Measurements from ENCODE around the gene SRRM5. TPM values are rescaled to one million over a fixed set of nuclear protein-coding genes. Genes with fewer than 3 reads are reported as not detected.

The SRRM5 gene
- total and polyA plus RNA-seq, 2 of the 13 experiments (the other 11 are each of a cell fraction or from before 2014, with no cell fraction given): 0.11 to 0.16 TPM

DNA sequence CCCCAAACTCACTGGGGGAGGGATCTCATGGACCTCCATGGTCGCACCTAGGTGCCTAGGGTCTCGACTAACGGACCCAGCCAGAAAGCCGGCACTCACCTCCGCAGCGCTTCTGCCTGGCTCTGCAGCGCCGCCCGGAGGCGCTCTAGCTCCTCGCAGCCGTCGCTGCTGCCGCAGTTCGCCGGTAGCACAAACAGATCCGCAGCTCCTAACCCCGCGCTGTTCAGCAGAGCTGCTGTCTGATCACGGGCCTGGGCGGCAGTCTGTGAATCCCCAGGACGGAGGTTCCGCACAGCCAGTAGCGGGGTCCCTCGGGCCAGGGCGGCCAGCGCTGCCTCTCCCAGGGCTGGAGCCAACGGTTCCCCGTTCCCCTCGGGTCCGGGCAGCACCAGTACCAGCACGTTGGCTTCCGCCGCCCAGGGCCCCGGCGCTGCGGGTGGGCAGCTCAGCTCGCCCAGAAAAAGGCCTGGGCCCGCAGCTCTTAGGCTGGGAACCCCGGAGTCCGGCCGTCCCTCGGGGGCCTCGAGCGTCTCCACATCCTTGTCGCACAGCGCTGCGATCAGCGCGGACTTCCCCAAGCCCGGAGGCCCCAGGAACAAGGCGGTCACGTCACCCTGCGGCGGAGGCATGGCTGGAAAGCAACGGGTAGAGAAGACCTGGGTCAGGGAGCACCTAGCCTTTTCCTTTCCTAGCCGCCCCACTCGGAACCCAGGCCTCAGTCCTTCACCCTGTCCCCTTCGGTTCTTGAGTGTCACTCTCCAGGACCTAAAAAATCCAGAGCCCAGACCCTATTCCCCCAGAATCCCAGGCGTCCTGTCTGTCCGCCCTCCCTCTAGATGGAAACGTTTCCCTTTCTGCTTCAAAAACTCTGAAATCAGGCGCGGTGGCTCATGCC lies 16.9 kb upstream of the SRRM5 start (continued):
- TF ChIP-seq, protein P1, sequence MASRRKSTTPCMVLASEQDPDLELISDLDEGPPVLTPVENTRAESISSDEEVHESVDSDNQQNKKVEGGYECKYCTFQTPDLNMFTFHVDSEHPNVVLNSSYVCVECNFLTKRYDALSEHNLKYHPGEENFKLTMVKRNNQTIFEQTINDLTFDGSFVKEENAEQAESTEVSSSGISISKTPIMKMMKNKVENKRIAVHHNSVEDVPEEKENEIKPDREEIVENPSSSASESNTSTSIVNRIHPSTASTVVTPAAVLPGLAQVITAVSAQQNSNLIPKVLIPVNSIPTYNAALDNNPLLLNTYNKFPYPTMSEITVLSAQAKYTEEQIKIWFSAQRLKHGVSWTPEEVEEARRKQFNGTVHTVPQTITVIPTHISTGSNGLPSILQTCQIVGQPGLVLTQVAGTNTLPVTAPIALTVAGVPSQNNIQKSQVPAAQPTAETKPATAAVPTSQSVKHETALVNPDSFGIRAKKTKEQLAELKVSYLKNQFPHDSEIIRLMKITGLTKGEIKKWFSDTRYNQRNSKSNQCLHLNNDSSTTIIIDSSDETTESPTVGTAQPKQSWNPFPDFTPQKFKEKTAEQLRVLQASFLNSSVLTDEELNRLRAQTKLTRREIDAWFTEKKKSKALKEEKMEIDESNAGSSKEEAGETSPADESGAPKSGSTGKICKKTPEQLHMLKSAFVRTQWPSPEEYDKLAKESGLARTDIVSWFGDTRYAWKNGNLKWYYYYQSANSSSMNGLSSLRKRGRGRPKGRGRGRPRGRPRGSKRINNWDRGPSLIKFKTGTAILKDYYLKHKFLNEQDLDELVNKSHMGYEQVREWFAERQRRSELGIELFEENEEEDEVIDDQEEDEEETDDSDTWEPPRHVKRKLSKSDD (CRISPR knock-in tag; IDR thresholded peaks at IDR 0.05; ENCODE audit: low read depth): no peak
- no peak for TF ChIP-seq FOXA3 (CRISPR knock-in tag; IDR thresholded peaks at IDR 0.05)
- TF ChIP-seq, protein P2, sequence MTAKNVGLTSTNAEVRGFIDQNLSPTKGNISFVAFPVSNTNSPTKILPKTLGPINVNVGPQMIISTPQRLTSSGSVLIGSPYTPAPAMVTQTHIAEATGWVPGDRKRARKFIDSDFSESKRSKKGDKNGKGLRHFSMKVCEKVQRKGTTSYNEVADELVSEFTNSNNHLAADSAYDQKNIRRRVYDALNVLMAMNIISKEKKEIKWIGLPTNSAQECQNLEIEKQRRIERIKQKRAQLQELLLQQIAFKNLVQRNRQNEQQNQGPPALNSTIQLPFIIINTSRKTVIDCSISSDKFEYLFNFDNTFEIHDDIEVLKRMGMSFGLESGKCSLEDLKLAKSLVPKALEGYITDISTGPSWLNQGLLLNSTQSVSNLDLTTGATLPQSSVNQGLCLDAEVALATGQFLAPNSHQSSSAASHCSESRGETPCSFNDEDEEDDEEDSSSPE (CRISPR knock-in tag; IDR thresholded peaks at IDR 0.05): no peak
- TF ChIP-seq, protein P3, sequence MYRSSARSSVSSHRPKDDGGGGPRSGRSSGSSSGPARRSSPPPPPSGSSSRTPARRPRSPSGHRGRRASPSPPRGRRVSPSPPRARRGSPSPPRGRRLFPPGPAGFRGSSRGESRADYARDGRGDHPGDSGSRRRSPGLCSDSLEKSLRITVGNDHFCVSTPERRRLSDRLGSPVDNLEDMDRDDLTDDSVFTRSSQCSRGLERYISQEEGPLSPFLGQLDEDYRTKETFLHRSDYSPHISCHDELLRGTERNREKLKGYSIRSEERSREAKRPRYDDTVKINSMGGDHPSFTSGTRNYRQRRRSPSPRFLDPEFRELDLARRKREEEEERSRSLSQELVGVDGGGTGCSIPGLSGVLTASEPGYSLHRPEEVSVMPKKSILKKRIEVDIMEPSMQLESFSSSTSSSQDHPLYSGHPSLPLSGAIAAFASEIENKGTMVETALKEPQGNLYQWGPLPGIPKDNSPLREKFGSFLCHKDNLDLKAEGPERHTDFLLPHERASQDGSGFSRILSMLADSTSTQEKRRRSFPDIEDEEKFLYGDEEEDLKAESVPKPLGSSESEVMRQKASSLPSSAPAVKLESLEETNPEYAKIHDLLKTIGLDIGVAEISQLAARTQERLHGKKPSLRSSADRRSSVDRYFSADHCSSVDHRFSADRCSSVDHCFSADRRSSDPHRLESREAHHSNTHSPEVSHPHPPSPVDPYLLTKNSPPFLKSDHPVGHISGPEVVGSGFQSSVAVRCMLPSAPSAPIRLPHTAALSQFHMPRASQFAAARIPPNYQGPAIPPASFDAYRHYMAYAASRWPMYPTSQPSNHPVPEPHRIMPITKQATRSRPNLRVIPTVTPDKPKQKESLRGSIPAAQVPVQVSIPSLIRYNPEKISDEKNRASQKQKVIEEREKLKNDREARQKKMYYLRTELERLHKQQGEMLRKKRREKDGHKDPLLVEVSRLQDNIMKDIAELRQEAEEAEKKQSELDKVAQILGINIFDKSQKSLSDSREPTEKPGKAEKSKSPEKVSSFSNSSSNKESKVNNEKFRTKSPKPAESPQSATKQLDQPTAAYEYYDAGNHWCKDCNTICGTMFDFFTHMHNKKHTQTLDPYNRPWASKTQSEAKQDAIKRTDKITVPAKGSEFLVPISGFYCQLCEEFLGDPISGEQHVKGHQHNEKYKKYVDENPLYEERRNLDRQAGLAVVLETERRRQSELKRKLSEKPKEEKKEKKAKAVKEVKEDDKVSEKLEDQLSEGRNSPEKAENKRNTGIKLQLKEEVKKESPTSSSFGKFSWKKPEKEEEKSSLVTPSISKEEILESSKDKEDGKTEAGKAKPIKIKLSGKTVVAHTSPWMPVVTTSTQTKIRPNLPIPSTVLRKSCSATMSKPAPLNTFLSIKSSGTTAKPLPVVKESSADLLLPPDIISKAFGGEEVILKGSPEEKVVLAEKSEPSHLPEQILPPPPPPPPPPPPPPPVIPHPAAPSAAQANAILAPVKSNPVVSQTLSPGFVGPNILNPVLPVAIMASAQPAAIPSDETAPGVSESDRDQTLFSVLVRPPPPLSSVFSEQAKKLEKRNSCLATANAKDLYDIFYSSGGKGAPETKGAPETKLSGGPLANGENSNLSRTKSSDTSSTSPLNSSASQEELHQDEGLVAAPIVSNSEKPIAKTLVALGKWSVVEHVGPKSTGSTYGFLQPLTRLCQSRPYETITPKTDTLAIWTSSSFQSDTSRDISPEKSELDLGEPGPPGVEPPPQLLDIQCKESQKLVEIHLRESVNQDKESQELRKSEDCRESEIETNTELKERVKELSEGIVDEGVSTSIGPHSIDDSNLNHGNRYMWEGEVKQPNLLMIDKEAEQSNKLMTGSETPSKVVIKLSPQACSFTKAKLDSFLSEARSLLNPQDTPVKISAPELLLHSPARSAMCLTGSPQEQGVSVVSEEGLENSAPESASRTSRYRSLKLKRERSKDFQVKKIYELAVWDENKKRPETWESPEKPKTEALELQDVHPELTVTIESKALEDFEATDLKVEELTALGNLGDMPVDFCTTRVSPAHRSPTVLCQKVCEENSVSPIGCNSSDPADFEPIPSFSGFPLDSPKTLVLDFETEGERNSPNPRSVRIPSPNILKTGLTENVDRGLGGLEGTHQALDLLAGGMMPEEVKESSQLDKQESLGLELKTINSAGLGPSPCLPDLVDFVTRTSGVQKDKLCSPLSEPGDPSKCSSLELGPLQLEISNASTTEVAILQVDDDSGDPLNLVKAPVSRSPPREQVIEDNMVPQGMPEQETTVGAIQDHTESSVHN (CRISPR knock-in tag; IDR thresholded peaks at IDR 0.05): no peak
- no peak for TF ChIP-seq SOX6 (IDR thresholded peaks at IDR 0.05)
- TF ChIP-seq SOX6 (CRISPR knock-in tag; IDR thresholded peaks at IDR 0.05): peak; percentile 34; the same call in 1 of the 2 replicates

All from HepG2 (cell line).